Activated naive CD8-positive, alpha-beta T cell treated with anti-CD3 and anti-CD28 coated beads, Interleukin-2, amount 50 U/mL, for 16 hours (primary cell): ENCODE measurements around the gene VEGFC.

Source experiments
- DNase-seq: peaks from one replicate; pipeline ENCODE4 v3.0.0-alpha.2; 2020; ENCODE audit warnings: low read depth, low spot score

Gene VEGFC

GRCh38 chr4:176708771-176709311 lies 83.9 kb downstream of the VEGFC start:
- DNase-seq: no peak

GRCh38 chr4:176690716-176691115 lies 102.0 kb downstream of the VEGFC start:
- DNase-seq: no peak

- DNase-seq: no peak
Measured at GRCh38 chr4:176680668-176681180, 112.0 kb downstream of the VEGFC start.

- DNase-seq: no peak
Measured at GRCh38 chr4:176676901-176677300, 115.8 kb downstream of the VEGFC start.

- DNase-seq: no peak
Measured at GRCh38 chr4:176675810-176676209, 116.9 kb downstream of the VEGFC start.

GRCh38 chr4:176671532-176671931 lies 121.2 kb downstream of the VEGFC start:
- DNase-seq: no peak

GRCh38 chr4:176668324-176668723 lies 124.4 kb downstream of the VEGFC start:
- DNase-seq: no peak

- DNase-seq: no peak
Measured at GRCh38 chr4:176664964-176665363, 127.8 kb downstream of the VEGFC start.

GRCh38 chr4:176660561-176660960 lies 132.2 kb downstream of the VEGFC start:
- no peak for DNase-seq

- no peak for DNase-seq
Measured at GRCh38 chr4:176656108-176656507, 136.6 kb downstream of the VEGFC start.

- no peak for DNase-seq
Measured at GRCh38 chr4:176654565-176655216, 138.0 kb downstream of the VEGFC start.

- no peak for DNase-seq
Measured at GRCh38 chr4:176653401-176654220, 139.1 kb downstream of the VEGFC start.

- no peak for DNase-seq
Measured at GRCh38 chr4:176646311-176646710, 146.4 kb downstream of the VEGFC start.

GRCh38 chr4:176645246-176645960 lies 147.3 kb downstream of the VEGFC start:
- DNase-seq: no peak

- DNase-seq: no peak
Measured at GRCh38 chr4:176642472-176642871, 150.2 kb downstream of the VEGFC start.

- no peak for DNase-seq
Measured at GRCh38 chr4:176641237-176641636, 151.5 kb downstream of the VEGFC start.

GRCh38 chr4:176638992-176639391 lies 153.7 kb downstream of the VEGFC start:
- no peak for DNase-seq

- DNase-seq: no peak
Measured at GRCh38 chr4:176636292-176636691, 156.4 kb downstream of the VEGFC start.

GRCh38 chr4:176635372-176636261 lies 157.1 kb downstream of the VEGFC start:
- DNase-seq: no peak
